Osteoblast (primary cell): ENCODE results near the gene CCDC33. TPM values are rescaled to one million over a fixed set of nuclear protein-coding genes. Genes with fewer than 3 reads are reported as not detected.

Experiments used
- DNase-seq: peaks from one replicate; pipeline ENCODE4 v3.0.0; 2011; ENCODE audit warnings: low spot score, mixed read lengths; ENCODE audit not compliant: insufficient read length; ENCODE audit errors: missing footprints
- H2AFZ ChIP-seq: 2 replicates; pipeline ENCODE4 v1.6.0; 2011; ENCODE audit warnings: mild to moderate bottlenecking, low read length
- H3K27ac ChIP-seq: 2 replicates; pipeline ENCODE4 v1.5.1; 2011; ENCODE audit warnings: mild to moderate bottlenecking, low read depth, low read length, moderate library complexity
- H3K27me3 ChIP-seq: 2 replicates; pipeline ENCODE4 v1.6.0; 2012; ENCODE audit warnings: mild to moderate bottlenecking, control low read depth, inconsistent platforms, low read length, moderate library complexity; ENCODE audit not compliant: insufficient read depth
- H3K36me3 ChIP-seq: 2 replicates; pipeline ENCODE4 v1.5.1; 2011; ENCODE audit warnings: mild to moderate bottlenecking, low read length, control low read depth, moderate library complexity; ENCODE audit not compliant: insufficient read depth
- H3K4me1 ChIP-seq: 2 replicates; pipeline ENCODE4 v1.5.1; 2011; ENCODE audit warnings: mild to moderate bottlenecking, low read length, control low read depth, moderate library complexity; ENCODE audit not compliant: insufficient read depth
- H3K4me2 ChIP-seq: 2 replicates; pipeline ENCODE4 v1.6.0; 2011; ENCODE audit warnings: mild to moderate bottlenecking, low read length; ENCODE audit not compliant: insufficient read depth
- H3K4me3 ChIP-seq: fragments of 200-600 bp; sonication (generic); 3 replicates; pipeline ENCODE4 v1.5.1; 2012; ENCODE audit warnings: mild to moderate bottlenecking, low read length, inconsistent platforms; ENCODE audit not compliant: insufficient read depth
- H3K79me2 ChIP-seq: 2 replicates; pipeline ENCODE4 v1.6.0; 2012; ENCODE audit warnings: mild to moderate bottlenecking, low read length, control low read depth, inconsistent platforms; ENCODE audit not compliant: insufficient read depth
- H3K9me3 ChIP-seq: 2 replicates; pipeline ENCODE4 v1.5.1; 2011; ENCODE audit warnings: low read depth, low read length, control low read depth
- H4K20me1 ChIP-seq: 2 replicates; pipeline ENCODE4 v1.6.0; 2012; ENCODE audit warnings: mild to moderate bottlenecking, low read length, control low read depth; ENCODE audit not compliant: insufficient read depth
- total RNA-seq: library from RNA; depleted of rRNA; stranded (reverse); fragments of >200 nt; gene quantifications from 2 replicates; pipeline ENCODE4 v1.2.3, GENCODE V29; 2012
- TF ChIP-seq, protein P1 (sequence below): IDR thresholded peaks from 2 replicates; pipeline ENCODE4 v1.5.1; 2011; ENCODE audit warnings: mild to moderate bottlenecking, low read depth, low read length, moderate library complexity; ENCODE audit errors: extremely low read depth

CCDC33 gene
- total RNA-seq, 1 donor = not detected

DNA sequence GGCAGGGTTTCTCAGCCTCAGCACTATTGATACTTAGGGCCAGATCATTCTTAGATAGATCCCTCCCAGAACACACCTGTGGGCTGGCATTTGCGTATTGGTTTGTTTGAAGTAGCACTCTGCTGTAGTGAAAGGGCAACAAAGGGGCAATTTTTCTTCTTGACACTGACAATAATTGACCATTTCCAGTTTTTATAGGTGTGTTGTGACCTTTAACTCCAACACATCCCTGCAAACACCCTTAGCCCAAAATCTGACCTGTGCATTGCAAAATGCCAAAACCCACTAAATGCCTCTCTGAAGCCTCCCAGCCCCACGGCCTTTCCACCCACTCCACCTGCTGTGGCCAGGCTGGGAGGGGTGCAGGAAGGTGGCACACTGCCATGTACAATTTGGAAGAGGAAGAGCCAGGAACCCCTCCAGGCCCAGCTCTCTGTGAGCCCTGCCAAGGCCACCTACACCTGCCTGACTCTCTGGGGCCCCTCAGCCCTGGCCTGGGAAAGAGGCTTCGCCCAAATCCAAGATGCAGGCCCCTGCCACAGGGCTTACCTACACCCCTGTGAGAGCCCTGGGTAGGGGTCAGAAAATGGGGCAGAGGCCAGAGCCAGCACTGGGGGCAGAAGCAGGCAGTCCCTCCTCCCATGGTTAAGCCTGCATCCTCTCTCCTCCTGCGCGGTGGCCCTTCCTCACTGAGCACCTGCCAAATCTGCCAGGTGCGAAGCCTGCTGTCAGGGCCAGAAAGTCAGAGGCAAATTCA is 140.9 kb downstream of the CCDC33 start:
- Histone ChIP-seq H3K4me1 (peaks cover 28% of the 10 kb centered on the region), H3K27ac (no peak overlapping the region), H3K36me3 (no peaks in the 10 kb centered on the region), H3K9me3 (no peaks in the 10 kb centered on the region), H4K20me1 (no peaks in the 10 kb centered on the region), H3K79me2 (no peaks in the 10 kb centered on the region), H3K27me3 (no peaks in the 10 kb centered on the region), H3K4me2 (no peak overlapping the region), H2AFZ (no peak overlapping the region), H3K4me3 (no peak overlapping the region)
- DNase-seq = peak; percentile 54
- TF ChIP-seq, protein P1, sequence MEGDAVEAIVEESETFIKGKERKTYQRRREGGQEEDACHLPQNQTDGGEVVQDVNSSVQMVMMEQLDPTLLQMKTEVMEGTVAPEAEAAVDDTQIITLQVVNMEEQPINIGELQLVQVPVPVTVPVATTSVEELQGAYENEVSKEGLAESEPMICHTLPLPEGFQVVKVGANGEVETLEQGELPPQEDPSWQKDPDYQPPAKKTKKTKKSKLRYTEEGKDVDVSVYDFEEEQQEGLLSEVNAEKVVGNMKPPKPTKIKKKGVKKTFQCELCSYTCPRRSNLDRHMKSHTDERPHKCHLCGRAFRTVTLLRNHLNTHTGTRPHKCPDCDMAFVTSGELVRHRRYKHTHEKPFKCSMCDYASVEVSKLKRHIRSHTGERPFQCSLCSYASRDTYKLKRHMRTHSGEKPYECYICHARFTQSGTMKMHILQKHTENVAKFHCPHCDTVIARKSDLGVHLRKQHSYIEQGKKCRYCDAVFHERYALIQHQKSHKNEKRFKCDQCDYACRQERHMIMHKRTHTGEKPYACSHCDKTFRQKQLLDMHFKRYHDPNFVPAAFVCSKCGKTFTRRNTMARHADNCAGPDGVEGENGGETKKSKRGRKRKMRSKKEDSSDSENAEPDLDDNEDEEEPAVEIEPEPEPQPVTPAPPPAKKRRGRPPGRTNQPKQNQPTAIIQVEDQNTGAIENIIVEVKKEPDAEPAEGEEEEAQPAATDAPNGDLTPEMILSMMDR = no peak

DNA sequence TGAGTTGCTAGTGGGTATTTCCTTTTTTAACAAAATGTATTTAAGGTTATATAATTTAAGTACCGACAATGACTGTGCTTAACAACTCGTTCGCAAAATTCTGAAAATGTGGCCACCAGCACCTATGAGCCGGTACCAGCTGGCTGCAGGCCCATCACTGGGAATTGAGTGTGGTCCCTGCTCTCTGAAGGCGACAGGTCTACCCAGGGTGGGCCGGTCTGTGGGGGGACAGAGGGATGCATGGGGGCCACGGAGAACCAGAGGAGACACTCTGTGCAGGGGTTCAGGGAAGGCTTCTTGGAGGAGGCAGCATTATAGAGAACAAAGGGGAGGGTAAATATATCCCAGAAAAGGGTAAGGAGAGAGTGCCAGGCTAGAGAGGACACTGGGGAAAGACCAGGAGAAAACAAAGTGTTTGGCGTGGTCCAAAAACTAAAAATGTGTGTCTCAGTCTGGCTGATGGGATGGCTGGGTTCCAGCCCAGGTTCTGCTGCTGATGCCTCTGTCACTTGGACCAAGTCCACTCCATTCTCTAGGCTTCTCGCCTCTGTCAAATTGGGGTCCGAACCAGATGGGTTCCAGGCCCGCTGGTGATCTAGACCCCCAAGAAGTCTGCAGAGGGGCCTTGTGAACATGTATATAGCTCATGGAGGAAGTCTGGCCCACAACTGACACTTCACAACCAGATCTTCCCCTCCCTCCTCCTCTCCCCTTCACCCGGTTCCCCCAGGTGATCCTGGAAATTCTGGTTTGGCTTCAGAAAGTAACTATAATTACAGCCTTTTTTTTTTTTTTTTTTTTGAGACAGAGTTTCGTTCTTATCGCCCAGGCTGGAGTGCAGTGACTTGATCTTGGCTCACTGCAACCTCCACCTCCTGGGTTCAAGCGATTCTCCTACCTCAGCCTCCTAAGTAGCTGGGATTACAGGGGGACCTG is 142.0 kb downstream of the CCDC33 start:
- Histone ChIP-seq H3K4me1 (peaks cover 33% of the 10 kb centered on the region), H3K4me3 (no peak overlapping the region), H2AFZ (no peak overlapping the region), H3K9me3 (no peaks in the 10 kb centered on the region), H3K36me3 (no peaks in the 10 kb centered on the region), H3K4me2 (peak overlapping the region; percentile 29), H4K20me1 (no peaks in the 10 kb centered on the region), H3K27ac (no peak overlapping the region), H3K27me3 (no peaks in the 10 kb centered on the region), H3K79me2 (no peaks in the 10 kb centered on the region)
- TF ChIP-seq, protein P1 = no peak
- DNase-seq = peak; percentile 46

DNA sequence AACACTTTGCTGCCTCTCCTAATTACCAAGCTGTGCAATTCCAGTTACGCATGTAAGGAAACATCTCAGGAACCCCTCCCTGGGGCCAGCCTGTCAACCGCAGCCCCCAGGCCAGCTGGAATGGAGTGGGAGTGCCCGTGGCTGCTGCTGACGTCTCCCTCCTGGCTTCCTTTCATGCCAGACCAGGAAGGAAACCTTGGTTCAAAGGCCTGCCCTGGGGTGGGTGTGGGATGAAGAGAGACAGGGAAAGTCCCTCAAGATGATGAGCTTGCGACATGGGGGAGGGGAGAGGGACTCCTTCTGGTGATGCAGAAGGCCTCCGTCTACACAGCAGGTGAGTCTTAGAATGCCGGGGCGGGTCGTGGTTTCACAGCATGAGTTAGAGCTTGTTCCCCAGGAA is 142.7 kb downstream of the CCDC33 start:
- peak overlapping the region; percentile 29 for H3K4me2 ChIP-seq
- TF ChIP-seq, protein P1 = no peak
- no peaks in the 10 kb centered on the region for H3K79me2 ChIP-seq
- no peaks in the 10 kb centered on the region for H4K20me1 ChIP-seq
- H3K4me1 ChIP-seq = peaks cover 36% of the 10 kb centered on the region
- no peak overlapping the region for H3K4me3 ChIP-seq
- no peaks in the 10 kb centered on the region for H3K27me3 ChIP-seq
- peak overlapping the region; percentile 39 for H3K27ac ChIP-seq
- H3K9me3 ChIP-seq = no peaks in the 10 kb centered on the region
- DNase-seq = peak; percentile 80
- H3K36me3 ChIP-seq = no peaks in the 10 kb centered on the region
- H2AFZ ChIP-seq = peak overlapping the region; percentile 42
